HG03139 (cell line): ENCODE data around the gene CAB39.
"Not testable (repeated sequence)": the region's sequence is repeated elsewhere in the genome, so short reads cannot be mapped to it uniquely, and the experiment has no call there.

Experiments
- ATAC-seq: cut with Tn5 transposase; IDR thresholded peaks from one replicate; pipeline ENCODE4 v1.9.1; 2021; ENCODE audit not compliant: unreplicated experiment

CAB39 gene

DNA sequence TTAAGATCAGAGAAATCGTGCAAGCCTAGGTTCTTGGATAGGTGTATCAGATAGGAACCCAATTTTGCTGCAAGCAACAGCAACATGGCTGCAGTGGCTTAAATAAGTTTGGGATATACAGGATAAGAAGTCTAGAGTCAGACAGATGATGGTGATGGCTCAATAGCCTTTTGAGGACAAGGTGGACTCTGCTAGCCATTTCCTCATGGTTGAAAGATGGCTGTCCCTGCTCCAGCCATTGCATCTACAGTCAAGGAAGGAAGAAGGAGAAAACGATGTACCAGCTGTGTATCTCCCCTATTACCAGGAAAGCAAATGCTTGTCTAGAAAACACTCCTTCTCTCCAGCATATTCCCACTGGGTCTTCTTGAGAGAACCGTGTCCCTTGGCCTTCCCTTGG, 30.1 kb upstream of the CAB39 start:
- no peak for ATAC-seq

GRCh38 chr2:230684270-230685168, 28.1 kb upstream of the CAB39 start:
- no peak for ATAC-seq

- ATAC-seq, result no peak
Measured at GRCh38 chr2:230685178-230685577, 27.5 kb upstream of the CAB39 start.

DNA sequence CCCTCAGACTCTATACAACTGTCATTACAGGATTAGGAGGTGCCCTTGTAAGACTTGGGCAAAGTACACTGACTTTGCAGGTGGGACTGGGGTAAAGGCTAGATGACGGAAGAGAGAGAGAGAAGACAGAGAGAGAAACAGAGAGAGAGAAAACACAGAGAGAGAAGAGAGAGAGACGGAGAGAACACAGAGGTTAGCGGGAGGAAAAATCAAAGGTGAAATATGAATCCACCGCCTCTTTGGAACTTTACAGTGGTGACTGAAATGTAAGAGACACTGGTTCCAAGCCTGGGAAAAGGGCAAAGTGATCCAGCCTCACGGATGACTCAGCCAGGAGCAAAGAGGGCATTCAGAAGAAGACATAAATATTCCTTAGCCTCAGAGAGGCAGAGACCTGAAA, 25.1 kb upstream of the CAB39 start:
- ATAC-seq, result no peak

GRCh38 chr2:230688490-230688889, 24.2 kb upstream of the CAB39 start:
- ATAC-seq, result no peak

- no peak for ATAC-seq
Measured at GRCh38 chr2:230690439-230690838, 22.2 kb upstream of the CAB39 start.

- no peak for ATAC-seq
Measured at GRCh38 chr2:230691005-230691647, 21.5 kb upstream of the CAB39 start.

DNA sequence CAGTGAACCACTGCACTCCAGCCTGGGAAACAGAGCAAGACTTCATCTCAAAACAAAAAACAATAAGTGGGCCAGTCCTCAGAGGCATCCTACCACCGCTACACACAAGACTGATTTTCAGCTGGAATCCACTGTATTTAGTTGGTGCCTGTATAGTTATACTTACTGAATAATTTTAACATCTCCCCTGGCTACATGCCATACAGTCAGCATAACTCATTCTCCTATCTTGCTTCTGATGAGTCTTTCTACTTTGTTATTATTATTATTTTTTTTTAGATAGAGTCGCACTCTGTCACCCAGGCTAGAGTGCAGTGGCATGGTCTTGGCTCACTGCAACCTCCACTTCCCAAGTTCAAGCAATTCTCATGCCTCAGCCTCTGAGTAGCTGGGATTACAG, 19.9 kb upstream of the CAB39 start:
- no peak for ATAC-seq

GRCh38 chr2:230693411-230693810, 19.2 kb upstream of the CAB39 start:
- ATAC-seq, result no peak

- ATAC-seq, result no peak
Measured at GRCh38 chr2:230694241-230694640, 18.4 kb upstream of the CAB39 start.

- ATAC-seq, result no peak
Measured at GRCh38 chr2:230695551-230695950, 17.1 kb upstream of the CAB39 start.

DNA sequence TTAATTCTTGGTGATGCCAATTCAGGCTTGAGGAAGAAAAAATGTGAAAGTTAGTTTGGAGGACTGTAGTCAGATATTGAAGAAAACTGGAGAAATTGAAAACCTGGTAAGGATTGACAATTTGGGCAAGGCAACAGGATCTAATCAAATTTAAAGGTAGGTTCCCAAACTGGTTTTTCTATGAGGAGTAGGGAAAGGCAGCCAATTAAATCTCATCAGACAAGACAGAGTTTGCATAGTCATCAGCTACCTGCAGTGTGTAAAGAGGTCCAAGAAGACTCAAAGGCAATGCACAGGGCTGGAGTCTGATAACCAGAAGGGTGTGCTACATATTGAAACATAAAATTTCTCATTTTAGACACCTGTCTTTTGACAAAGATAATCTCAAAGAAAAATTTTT, 16.0 kb upstream of the CAB39 start:
- no peak for ATAC-seq

- ATAC-seq, result no peak
Measured at GRCh38 chr2:230697676-230698075, 15.0 kb upstream of the CAB39 start.

- ATAC-seq, result not testable (repeated sequence)
Measured at GRCh38 chr2:230698753-230699152, 13.9 kb upstream of the CAB39 start.

DNA sequence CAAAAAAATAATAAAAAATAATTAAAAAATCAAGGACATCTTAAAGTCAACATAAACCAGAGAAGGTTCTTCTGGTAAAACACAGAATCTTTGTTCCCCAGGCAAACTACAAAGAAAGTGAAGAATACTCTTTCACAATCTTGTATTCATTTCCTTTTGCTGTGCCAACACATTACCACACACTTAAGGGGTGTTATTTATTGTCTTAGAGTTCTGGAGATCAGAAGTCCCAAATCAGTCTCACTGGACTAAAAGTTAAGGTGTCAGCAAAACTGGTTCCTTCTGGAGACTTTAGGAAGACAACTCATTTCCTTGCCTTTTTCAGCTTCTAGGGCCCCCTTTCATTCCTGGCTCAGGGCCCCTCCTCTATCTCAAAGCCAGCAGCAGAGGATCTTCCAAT, 12.2 kb upstream of the CAB39 start:
- no peak for ATAC-seq

GRCh38 chr2:230701308-230701707, 11.3 kb upstream of the CAB39 start:
- no peak for ATAC-seq

DNA sequence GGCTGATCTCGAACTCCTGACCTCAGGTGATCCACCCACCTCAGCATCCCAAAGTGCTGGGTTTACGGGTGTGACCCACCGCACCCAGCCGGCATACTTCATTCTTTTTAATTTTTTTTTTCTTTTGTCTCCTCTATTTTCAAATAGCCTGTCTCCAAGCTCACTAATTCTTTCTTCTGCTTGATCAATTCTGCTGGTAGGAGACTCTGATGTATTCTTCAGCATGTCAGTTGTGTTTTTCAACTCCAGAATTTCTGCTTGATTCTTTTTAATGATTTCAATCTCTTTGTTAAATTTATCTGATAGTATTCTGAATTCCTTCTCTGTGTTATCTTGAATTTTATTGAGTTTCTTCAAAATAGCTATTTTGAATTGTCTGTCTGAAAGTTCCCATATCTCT, 10.2 kb upstream of the CAB39 start:
- ATAC-seq, result not testable (repeated sequence)

DNA sequence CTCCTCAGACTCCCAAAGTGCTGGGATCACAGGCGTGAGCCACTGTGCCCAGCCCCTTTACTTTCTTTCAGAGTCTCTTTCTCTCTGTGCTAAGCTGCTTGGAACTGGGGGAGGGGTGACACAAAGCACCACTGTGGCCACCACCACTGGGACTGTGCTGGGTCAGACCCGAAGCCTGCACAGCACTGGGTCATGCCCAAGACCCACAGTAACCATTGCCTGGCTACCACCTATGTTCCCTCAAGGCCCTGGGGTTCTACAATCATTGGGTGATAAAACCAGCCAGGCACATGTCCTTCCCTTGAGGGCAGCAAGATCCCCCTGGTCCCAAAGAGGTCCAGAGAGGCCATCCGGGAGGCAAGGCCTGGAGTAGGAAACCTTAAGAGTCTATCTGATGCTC, 9.1 kb upstream of the CAB39 start:
- ATAC-seq, result no peak

- no peak for ATAC-seq
Measured at GRCh38 chr2:230706053-230706521, 6.6 kb upstream of the CAB39 start.

GRCh38 chr2:230706966-230707365, 5.7 kb upstream of the CAB39 start:
- ATAC-seq, result no peak

- no peak for ATAC-seq
Measured at GRCh38 chr2:230708204-230708603, 4.4 kb upstream of the CAB39 start.

DNA sequence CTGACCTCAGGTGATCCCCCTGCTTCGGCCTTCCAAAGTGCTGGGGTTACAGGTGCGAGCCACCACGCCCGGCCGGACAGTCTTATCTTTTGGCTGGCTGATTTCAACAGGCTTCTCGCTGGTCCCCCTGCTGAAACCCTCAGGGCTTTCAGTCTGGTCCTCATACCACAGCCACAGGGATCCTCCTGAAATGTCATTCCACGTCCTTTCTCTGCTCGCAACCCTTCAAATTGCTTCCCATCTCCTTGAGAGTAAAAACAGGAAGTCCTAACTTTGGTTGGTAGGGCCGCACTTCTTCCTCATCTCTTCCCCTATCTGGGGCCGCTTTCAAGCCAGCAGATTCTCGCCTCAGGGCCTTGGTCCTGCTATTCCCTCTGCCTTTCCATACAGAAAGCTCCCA, 1.4 kb upstream of the CAB39 start:
- ATAC-seq, result no peak
